ENCODE results near the gene GLCCI1. TPM values are rescaled to one million over a fixed set of nuclear protein-coding genes. Genes with fewer than 3 reads are reported as not detected.

GLCCI1 gene
- total and polyA plus RNA-seq, 2 donors (not counting 3 experiments of a cell fraction or from before 2014, with no cell fraction given) = 2.3 to 5.6 TPM

- no peak overlapping the region for H3K4me2 ChIP-seq (ENCODE audit: insufficient read depth, low read length)
- ChIA-PET POLR2A (no interaction called here), CTCF (no interaction called here)
- no peak for FAIRE-seq
- dilution Hi-C loops (cut with MboI; ENCODE audit: extremely low pct_ligation_motif_present, low sequenced_read_pairs) = no loop called here
- DNase-seq (ENCODE audit: low read depth, low spot score) = no peak
- no peaks in the 10 kb centered on the region for H3K4me1 ChIP-seq (ENCODE audit: control insufficient read depth, extremely low read depth, insufficient read depth, low read length)
- no peaks in the 10 kb centered on the region for H3K9me3 ChIP-seq (replicated peaks; ENCODE audit: control insufficient read depth, insufficient read depth, low read length)
- H3K27me3 ChIP-seq (ENCODE audit: control insufficient read depth in 2 of 2, insufficient read depth in 2 of 2, low read length in 2 of 2) = no peaks in the 10 kb centered on the region
- no peaks in the 10 kb centered on the region for H3K79me2 ChIP-seq (ENCODE audit: control insufficient read depth, insufficient read depth, low read length)
- H4K20me1 ChIP-seq (replicated peaks; ENCODE audit: control insufficient read depth, extremely low read depth, insufficient read depth, low read length) = no peaks in the 10 kb centered on the region
- no TSS peak for BruUV-seq (replicated peaks)
- no peaks in the 10 kb centered on the region for H3K9me1 ChIP-seq (replicated peaks; ENCODE audit: control insufficient read depth, extremely low read depth, insufficient read depth, low read length)
- no peak overlapping the region for H3K27ac ChIP-seq (ENCODE audit: insufficient read depth, low read depth, low read length)
- H2AFZ ChIP-seq (ENCODE audit: low read depth, low read length) = no peak overlapping the region
- H3K4me3 ChIP-seq (replicated peaks in 1 of 3; ENCODE audit: insufficient read depth in 1 of 3, low read depth in 1 of 3, low read length in 3 of 3) = no peak overlapping the region
- H3K36me3 ChIP-seq (ENCODE audit: control insufficient read depth in 2 of 2, extremely low read depth in 1 of 2, insufficient read depth in 2 of 2, low read length in 2 of 2) = no peaks in the 10 kb centered on the region
- intact Hi-C loops (cut with micrococcal nuclease) = loop anchor here (2.0 to 10.0 kb wide), 4 partner anchors 68 to 442 kb away; partner anchors contain the start of gene GLCCI1
- H3K9ac ChIP-seq (replicated peaks; ENCODE audit: extremely low read depth, insufficient read depth, low read length) = no peak overlapping the region
- TF ChIP-seq GATA2 (IDR thresholded peaks at IDR 0.05; ENCODE audit: insufficient read depth, insufficient read length, low read depth, low read length) = no peak
- no peak for TF ChIP-seq FOS (IDR thresholded peaks at IDR 0.05; ENCODE audit: borderline replicate concordance, insufficient read depth, low read length)
- no peak for TF ChIP-seq CTCF (IDR thresholded peaks at IDR 0.05; ENCODE audit: extremely low read depth in 1 of 2, insufficient read depth in 1 of 2, low read depth in 1 of 2, low read length in 2 of 2)
- TF ChIP-seq POLR2A (IDR thresholded peaks at IDR 0.05; ENCODE audit: low read depth, low read length) = no peak
- TF ChIP-seq JUN (IDR thresholded peaks at IDR 0.05; ENCODE audit: borderline replicate concordance, insufficient read depth, insufficient read length, low read depth) = no peak
- no peak for TF ChIP-seq MYC (IDR thresholded peaks at IDR 0.05; ENCODE audit: low read depth, low read length)
- TF ChIP-seq MAX (IDR thresholded peaks at IDR 0.05; ENCODE audit: insufficient read depth, insufficient read length) = no peak
- TF ChIP-seq EZH2 (IDR thresholded peaks at IDR 0.05; ENCODE audit: borderline replicate concordance, low read depth, low read length, severe bottlenecking) = no peak
- no peak for TF ChIP-seq POLR2AphosphoS5 (IDR thresholded peaks at IDR 0.05; ENCODE audit: insufficient read depth, low read depth, low read length)
Measured at GRCh38 chr7:8037151-8037550, 68.6 kb downstream of the GLCCI1 start.
